HG02943 (cell line): ENCODE measurements around the gene RILPL1.
"Not testable (repeated sequence)": the region's sequence is repeated elsewhere in the genome, so short reads cannot be mapped to it uniquely, and the experiment has no call there.

ENCODE experiments used
- ATAC-seq: cut with Tn5 transposase; IDR thresholded peaks from one replicate; pipeline ENCODE4 v1.9.1; 2021; ENCODE audit warnings: mild to moderate bottlenecking, low read depth, moderate library complexity; ENCODE audit not compliant: unreplicated experiment

RILPL1 gene

GRCh38 chr12:123533672-123534643 is at the start of gene RILPL1:
TSS of gene RILPL1 (minus strand) at chr12:123533719. CDS start at chr12:123533482, 237 bp downstream.
- no peak for ATAC-seq

- no peak for ATAC-seq
These were observed 47.3 kb upstream of the RILPL1 start for GRCh38 chr12:123580772-123581171.

- ATAC-seq = not testable (repeated sequence)
These were observed 45.3 kb upstream of the RILPL1 start for GRCh38 chr12:123578829-123579228.

DNA sequence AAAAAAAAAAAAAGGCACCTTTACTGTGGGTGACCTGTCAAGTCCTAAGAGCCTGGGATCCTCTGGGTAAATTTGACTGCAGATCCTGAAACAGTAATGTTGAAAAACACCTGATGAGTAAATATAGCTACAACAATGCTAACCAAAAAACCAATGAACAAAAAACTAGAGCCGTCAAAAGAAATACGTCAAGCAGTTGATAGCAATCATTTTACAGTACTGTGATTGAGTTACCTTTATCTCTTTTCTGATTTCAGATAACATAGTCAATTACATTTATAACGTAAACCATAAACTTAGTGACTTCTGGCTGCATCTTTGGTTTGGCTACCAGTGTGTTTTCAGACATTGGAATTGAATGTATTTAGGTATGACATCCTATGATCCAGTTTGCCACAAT is 44.7 kb upstream of the RILPL1 start:
- no peak for ATAC-seq

GRCh38 chr12:123576611-123577010 is 43.1 kb upstream of the RILPL1 start:
- ATAC-seq = no peak

DNA sequence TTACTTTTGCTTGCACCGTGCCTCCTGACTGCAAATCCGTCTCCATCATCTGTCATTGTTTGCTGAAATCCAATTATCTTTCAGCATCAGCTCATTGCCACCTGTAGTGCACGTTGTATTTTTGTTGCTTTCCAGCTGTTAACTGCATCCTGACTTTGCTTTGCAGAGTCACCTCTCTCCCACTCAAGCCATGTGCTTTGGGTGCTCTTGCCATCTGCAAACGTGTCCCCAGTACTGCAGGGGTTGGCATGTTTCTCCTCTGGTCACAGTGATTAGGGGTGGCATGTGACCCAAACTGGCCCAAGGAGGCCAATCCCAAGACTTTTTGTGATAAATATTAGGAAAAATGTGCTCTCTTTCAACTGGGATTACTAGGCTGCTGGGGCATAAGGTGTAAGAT is 40.4 kb upstream of the RILPL1 start:
- no peak for ATAC-seq

DNA sequence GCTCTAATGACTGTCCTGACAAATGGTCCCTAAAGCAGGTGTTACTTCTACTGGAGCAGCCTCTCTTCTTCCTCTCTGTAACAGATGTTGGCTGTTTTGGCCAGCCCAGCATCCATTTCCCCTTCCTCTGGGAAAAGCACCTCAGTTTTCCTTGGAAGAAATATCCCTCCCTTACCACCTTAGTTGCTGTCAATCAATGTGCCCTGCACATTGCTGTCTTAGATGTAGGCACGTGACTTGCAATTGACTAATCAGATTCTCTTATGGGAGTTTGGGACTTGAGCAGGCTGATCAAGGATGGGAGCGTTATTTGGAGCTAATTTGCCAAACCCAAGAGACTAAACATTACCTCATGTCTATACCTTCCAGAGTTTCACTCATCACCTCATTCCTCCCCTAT is 38.9 kb upstream of the RILPL1 start:
- no peak for ATAC-seq

DNA sequence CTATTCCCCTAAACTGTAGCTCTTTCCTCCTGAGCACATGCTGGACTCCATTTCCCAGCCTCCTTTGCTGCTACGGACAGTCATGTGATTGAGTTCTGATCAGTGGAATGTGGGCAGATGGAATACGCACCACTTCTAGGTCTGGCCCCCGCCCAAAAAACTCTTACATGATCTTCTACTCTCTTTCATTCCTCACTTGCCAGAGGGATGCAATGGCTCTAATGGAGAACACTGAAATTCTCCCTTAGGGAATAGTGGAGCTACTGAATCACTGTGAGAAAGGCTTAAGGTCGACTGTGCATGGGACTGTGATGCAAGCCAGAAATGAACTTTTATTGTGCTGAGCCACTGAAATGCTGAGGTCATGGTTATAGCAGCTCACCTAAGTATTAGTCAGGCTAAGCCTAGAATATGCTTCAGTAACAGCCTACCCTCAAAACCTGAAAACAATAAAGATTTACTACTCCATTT is 37.9 kb upstream of the RILPL1 start:
- ATAC-seq = no peak

DNA sequence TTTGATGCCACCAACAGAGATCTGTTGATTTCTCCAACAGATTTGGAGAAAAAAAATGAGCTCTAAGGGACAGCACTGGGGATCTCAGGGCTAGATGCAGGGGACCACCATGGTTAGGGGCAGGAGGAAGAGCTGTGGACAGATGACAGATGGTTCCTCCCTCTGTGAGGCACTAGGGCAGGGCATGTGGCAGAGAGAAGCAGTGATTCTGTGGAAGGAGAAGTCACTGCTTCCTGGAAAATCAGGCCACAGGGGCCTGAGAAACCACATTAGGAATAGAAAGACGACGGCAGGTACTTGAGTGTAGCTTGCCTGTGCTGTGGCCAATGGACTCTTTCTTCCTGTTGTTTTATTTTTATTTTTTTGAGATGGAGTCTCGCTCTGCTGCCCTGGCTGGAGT is 25.9 kb upstream of the RILPL1 start:
- ATAC-seq = no peak

DNA sequence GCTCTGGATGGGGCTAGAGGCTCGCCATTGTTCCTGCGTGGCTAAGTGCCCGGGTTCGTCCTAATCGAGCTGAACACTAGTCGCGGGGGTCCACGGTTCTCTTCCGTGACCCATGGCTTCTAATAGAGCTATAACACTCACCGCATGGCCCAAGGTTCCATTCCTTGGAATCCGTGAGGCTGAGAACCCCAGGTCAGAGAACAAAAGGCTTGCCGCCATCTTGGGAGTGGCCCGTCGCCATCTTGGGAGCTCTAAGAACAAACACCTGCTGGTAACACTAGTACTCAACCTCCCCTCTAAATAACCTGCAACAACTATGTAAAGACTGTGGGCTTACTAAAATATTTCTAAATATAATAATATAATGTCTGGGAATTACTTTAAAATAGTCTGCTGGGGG is 25.0 kb upstream of the RILPL1 start:
- not testable (repeated sequence) for ATAC-seq

- ATAC-seq = not testable (repeated sequence)
These were observed 21.3 kb upstream of the RILPL1 start for GRCh38 chr12:123554843-123555242.

DNA sequence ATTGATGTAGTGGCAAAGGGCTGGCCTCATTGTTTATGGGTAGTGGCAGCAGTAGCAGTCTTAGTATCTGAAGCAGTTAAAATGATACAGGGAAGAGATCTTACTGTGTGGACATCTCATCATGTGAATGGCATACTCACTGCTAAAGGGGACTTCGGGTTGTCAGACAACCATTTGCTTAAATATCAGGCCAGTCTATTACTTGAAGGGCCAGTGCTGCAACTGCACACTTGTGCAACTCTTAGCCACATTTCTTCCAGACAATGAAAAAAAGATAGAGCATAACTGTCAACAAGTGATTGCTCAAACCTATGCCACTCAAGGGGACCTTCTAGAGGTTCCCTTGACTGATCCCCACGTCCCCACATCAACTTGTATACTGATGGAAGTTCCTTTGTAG is 20.6 kb upstream of the RILPL1 start:
- ATAC-seq = not testable (repeated sequence)

DNA sequence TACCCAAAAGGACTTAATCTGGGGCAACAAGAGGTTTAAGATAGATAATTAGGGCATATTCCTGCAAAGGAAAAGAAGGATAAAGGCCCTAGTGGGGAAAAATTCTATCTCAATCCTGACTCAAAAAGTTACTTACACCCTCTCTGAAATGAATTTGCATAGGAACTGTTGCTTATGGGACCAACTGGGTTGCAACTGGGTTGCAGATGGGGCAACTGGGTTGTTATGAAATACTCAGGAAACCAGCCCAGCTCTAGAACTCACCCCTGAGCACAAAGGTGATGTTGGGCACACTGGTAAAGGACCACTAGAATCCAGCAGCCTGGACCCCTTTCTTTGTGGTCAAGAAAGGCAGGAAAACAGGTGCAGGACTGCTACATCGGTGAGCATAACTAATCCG is 17.2 kb upstream of the RILPL1 start:
- ATAC-seq = no peak

DNA sequence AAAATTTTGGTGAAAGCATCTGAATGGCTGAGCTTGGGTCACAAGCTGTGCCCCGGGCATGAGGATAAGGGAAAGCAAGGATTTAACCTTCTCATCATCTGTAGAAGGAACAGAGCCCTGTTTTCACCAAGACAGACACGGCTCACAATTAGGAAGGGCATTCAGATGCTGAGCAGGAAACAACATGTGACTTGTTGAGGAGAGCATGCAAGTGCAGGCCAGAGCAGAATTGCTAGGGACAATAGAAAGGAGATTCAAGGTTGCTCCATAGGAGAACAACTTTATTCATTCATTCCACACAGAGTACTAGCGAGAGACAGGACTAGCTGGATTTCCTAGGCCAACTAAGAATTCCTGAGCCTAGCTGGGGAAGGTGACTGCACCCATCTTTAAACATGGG is 14.6 kb upstream of the RILPL1 start:
- ATAC-seq = no peak

DNA sequence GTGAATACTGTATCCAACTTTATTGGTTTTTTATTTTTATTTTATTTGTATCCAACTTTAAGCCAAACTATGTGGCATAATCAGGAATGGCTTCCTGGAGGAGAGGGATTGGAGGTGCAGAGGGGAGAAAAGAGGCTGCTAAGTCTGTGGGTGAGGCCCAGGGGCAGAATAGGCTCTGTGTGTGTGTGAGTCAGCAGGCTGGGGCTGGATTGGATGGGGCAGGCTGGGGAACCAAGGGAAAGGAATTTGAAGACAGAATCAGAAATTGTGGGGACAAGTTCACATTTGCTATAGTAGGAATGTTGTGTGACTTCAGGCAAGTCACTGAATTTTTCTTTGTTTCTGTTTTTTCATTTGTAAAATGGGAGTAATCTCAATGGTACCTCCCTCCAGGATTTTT is 12.8 kb upstream of the RILPL1 start:
- ATAC-seq = no peak

DNA sequence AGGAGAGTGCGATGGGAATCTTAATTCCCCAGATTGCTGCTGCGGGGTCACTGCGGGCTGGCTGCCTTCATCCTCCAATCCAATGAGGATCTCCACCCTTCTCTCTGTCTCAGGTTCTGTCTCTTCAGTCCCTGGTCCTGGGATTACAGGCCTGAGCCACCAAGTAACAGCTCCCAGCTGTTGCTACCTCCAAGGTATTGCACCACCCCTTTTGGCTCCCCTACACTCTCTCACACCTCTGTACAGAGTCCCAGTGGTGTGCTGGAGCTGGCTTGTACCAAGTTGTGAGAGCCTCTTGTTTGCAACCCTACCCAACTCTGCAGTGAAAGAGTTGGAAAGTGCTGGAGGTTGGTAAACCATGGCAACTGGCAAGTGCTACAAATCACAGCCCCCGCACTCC is 10.0 kb upstream of the RILPL1 start:
- ATAC-seq = no peak

- no peak for ATAC-seq
These were observed 7.6 kb upstream of the RILPL1 start for GRCh38 chr12:123540899-123541662.

DNA sequence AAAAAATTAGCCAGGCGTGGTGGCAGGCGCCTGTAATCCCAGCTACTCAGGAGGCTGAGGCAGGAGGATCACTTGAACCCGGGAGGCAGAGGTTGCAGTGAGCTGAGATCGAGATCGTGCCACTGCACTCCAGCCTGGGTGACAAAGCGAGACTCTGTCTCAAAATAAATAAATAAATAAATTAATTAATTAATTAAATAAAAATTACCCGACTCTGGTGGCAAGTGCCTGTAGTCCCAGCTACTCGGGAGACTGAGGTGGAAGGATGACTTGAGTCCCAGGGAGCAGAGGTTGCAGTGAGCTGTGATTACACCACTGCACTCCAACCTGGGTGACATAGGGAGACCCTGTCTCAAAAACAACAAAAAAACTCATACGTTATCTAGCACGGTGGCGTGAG is 2.4 kb upstream of the RILPL1 start:
- not testable (repeated sequence) for ATAC-seq

GRCh38 chr12:123532808-123533649 is 490 bp downstream of the RILPL1 start:
- no peak for ATAC-seq

DNA sequence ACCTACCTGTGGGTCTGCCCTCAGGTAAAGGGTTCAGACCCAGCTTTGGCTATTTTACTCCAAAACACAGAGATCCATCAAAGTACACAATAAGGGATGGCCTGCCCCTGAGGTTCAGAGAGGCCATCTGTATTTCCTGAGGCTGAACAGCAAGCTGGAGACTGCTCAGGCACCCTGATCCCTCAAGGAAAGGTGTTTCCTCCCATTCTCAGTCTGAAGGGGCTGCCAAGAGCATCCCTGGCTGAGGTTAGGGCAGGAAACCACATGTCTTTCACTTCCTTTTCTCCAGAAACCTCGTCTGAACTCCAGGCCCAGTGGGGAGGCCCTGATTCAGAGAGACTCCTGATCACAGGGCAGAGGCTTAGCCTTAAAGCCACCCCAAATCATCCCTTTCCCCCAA is 1.5 kb downstream of the RILPL1 start:
- no peak for ATAC-seq
